Body of pancreas (tissue), 4 donors: ENCODE data around the gene HS6ST2.

Experiments used
- CTCF ChIP-seq, 7 experiments: fragments of 450-650 bp in 4 of 7; fragments of 200-600 bp in 3 of 7; sonication (generic) in 3 of 7; IDR thresholded peaks; one replicate each; pipeline ENCODE4 v1.5.1; 2016 to 2019; ENCODE audit warnings: antibody characterized with exemption in 7 of 7
- POLR2A ChIP-seq, 3 donors: fragments of 450-650 bp; IDR thresholded peaks; one replicate each; pipeline ENCODE4 v1.6.1; 2016; ENCODE audit warnings: antibody characterized with exemption in 3 of 3, mild to moderate bottlenecking in 2 of 3

GRCh38 chrX:132673331-132673730 is 285.1 kb downstream of the HS6ST2 start:
- no peak for TF ChIP-seq CTCF (IDR thresholded peaks at IDR 0.05)
- TF ChIP-seq POLR2A (IDR thresholded peaks at IDR 0.05): no peak
